Hepatocyte (in vitro differentiated cells): ENCODE measurements around the gene CHD1.

Experiments
- CTCF ChIP-seq: fragments of 200-600 bp; sonication (generic); IDR thresholded peaks from 2 replicates; pipeline ENCODE4 v1.5.1; 2016; ENCODE audit warnings: antibody characterized with exemption, mild to moderate bottlenecking; ENCODE audit not compliant: poor library complexity
- EZH2phosphoT487 ChIP-seq: fragments of 200-600 bp; sonication (generic); IDR thresholded peaks from one replicate; pipeline ENCODE4 v1.6.1; 2018; ENCODE audit warnings: antibody characterized with exemption, mild to moderate bottlenecking, low read depth, moderate library complexity; ENCODE audit not compliant: unreplicated experiment, severe bottlenecking

- TF ChIP-seq CTCF (no peak), EZH2phosphoT487 (no peak)
Measured at GRCh38 chr5:98978528-98978927, 49.7 kb upstream of the CHD1 start.
